Mucosa of descending colon (tissue), 3 donors: Measurements from ENCODE around the gene NRG3. TPM values are rescaled to one million over a fixed set of nuclear protein-coding genes. Genes with fewer than 3 reads are reported as not detected.

Experiments used
- ATAC-seq: fragments of 200-7000 bp; cut with Tn5 transposase; one replicate; pipeline ENCODE4 v1.9.1; 2020; ENCODE audit warnings: mild to moderate bottlenecking, moderate library complexity
- DNase-seq, 3 donors: peaks; one replicate each; pipeline ENCODE4 v3.0.0-alpha.2; 2020
- H3K36me3 ChIP-seq: fragments of 200-600 bp; one replicate; pipeline ENCODE4 v1.8.0; 2021; ENCODE audit warnings: low read depth, mild to moderate bottlenecking
- H3K4me1 ChIP-seq: fragments of 200-600 bp; one replicate; pipeline ENCODE4 v1.8.0; 2021; ENCODE audit warnings: low read depth, mild to moderate bottlenecking
- H3K4me3 ChIP-seq: fragments of 200-600 bp; one replicate; pipeline ENCODE4 v1.8.0; 2021; ENCODE audit warnings: mild to moderate bottlenecking
- H3K9me3 ChIP-seq: fragments of 200-600 bp; one replicate; pipeline ENCODE4 v1.8.0; 2021; ENCODE audit warnings: mild to moderate bottlenecking
- intact Hi-C, 2 donors: fragments of 100-400 bp; cut with DNase I in 1 of 2; cut with micrococcal nuclease in 1 of 2; formaldehyde crosslinking; loops; one replicate each; pipeline versions ENCODE4 v1.11.0 to v1.11.1; 2022; cut with DNase I, micrococcal nuclease
- total RNA-seq, 3 donors: library from RNA; stranded (reverse); fragmentation: NEBNext Ultra II Directional in 2 of 3; extraction: Animal tissue kit (Norgen Biotek cat#: 25700) in 2 of 3; gene quantifications; one replicate each; pipeline versions ENCODE4 v1.2.1 to v1.2.4, GENCODE V29; 2021 to 2023
- TF ChIP-seq, protein P1 (sequence below): fragments of 200-600 bp; IDR thresholded peaks from one replicate; pipeline ENCODE4 v1.8.0; 2022; ENCODE audit warnings: antibody characterized with exemption, mild to moderate bottlenecking
- donor health status: DM: no; HTN: no; CAD: no; lungs with moderate emphysema.
- donor health status: DM: no; HTN: no; CAD: no.
- donor health status: DM: no; HTN: yes; CAD: no.

The NRG3 gene
- total RNA-seq, 3 donors from 2014 or later = 0.12 to 0.73 (median 0.23) TPM

DNA sequence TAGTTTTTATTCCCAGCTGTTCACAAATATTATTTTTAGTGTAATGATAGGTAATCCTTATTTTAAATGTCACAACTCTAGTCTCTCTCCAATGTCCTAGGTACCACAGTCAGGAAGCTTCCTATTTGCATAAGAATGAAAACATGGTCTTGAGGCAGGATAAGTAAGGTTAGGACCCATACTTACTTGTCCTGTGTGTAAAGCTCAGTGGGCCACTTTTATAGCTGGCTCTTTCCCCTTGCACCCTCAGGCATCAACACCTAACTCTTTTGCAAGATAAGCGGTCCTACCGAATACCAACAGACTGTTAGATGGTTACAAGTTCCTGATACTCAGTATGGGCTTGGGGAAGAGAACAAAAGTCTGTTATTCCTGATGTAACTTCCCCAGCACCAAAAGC lies 986.9 kb downstream of the NRG3 start:
- no peaks in the 10 kb centered on the region for H3K9me3 ChIP-seq
- TF ChIP-seq, protein P1, sequence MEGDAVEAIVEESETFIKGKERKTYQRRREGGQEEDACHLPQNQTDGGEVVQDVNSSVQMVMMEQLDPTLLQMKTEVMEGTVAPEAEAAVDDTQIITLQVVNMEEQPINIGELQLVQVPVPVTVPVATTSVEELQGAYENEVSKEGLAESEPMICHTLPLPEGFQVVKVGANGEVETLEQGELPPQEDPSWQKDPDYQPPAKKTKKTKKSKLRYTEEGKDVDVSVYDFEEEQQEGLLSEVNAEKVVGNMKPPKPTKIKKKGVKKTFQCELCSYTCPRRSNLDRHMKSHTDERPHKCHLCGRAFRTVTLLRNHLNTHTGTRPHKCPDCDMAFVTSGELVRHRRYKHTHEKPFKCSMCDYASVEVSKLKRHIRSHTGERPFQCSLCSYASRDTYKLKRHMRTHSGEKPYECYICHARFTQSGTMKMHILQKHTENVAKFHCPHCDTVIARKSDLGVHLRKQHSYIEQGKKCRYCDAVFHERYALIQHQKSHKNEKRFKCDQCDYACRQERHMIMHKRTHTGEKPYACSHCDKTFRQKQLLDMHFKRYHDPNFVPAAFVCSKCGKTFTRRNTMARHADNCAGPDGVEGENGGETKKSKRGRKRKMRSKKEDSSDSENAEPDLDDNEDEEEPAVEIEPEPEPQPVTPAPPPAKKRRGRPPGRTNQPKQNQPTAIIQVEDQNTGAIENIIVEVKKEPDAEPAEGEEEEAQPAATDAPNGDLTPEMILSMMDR = no peak
- H3K4me1 ChIP-seq = no peaks in the 10 kb centered on the region
- intact Hi-C loops = no loop called here
- H3K4me3 ChIP-seq = no peak overlapping the region
- no peak for DNase-seq
- no peaks in the 10 kb centered on the region for H3K36me3 ChIP-seq
- ATAC-seq = no peak

DNA sequence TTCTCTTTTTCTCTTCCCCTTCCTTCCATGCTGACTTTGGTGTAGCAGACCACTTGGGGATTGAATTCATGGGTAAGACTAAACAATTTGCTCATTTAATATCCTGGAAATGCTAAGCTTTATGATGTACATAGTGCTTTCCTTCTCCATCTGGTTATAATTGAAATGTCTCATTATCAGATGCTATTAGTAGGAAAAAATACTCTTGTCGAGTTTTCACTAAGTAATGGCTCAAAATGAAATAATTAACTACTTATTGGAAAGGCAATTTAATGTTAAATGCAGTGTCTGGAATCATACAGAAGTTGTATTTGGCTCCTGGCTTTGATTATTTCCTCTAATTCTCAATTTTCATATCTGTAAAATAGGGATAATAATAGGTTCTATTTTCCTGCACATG lies 990.4 kb downstream of the NRG3 start:
- TF ChIP-seq, protein P1 = no peak
- H3K9me3 ChIP-seq = no peaks in the 10 kb centered on the region
- no peaks in the 10 kb centered on the region for H3K36me3 ChIP-seq
- DNase-seq (no peak), ATAC-seq (no peak)
- no peaks in the 10 kb centered on the region for H3K4me1 ChIP-seq
- intact Hi-C loops = no loop called here
- H3K4me3 ChIP-seq = no peak overlapping the region

DNA sequence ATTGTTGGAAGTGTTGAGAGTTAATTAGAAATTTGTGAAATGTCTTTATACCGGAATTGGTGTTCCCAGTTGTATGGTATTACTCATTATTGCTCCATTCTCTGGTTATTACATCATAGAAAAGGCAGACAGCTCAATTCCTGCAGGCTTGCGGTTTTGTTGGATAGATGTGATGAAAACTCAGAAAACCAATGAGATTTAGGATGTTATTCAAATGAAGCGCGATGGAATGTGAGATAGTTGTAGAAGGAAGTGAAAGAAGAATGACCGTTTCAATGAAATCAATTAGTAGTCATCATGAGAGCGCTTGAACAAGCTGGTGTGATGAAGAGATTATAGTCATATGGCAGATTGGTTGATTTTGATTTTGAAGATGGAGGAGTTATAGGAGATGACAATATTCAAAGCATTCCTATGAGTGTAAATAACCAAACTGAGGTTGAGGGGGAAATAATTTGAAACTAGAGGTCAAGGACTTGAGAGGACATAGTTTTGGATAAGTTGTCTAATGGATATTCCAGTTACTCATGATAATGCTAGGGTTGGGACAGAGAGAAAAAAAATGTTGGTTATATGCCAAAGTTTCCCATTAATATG lies 991.5 kb downstream of the NRG3 start:
- no peaks in the 10 kb centered on the region for H3K4me1 ChIP-seq
- intact Hi-C loops = no loop called here
- no peak for ATAC-seq
- H3K4me3 ChIP-seq = no peak overlapping the region
- peaks cover under 1% of the 10 kb centered on the region for H3K9me3 ChIP-seq
- TF ChIP-seq, protein P1 = no peak
- no peaks in the 10 kb centered on the region for H3K36me3 ChIP-seq
- DNase-seq = no peak

DNA sequence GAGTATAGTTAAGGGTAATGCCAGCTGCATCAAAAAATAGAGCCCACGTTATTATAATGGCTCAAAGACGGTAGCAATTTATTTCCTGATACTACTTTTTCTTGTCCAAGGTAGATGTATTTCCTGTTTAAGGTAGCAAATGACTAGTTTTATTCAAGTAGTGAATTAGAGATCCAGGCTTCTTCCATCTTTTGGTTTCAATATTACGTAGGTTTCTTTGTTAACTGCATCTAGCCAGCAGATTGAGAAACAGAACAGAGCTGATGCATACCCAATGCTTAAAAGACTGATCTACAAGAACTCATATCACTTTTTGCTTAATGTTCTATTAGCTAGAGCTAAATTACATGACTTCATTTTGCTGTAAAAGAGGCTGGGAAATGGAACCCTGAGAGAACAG lies 992.1 kb downstream of the NRG3 start:
- DNase-seq (no peak), ATAC-seq (no peak)

DNA sequence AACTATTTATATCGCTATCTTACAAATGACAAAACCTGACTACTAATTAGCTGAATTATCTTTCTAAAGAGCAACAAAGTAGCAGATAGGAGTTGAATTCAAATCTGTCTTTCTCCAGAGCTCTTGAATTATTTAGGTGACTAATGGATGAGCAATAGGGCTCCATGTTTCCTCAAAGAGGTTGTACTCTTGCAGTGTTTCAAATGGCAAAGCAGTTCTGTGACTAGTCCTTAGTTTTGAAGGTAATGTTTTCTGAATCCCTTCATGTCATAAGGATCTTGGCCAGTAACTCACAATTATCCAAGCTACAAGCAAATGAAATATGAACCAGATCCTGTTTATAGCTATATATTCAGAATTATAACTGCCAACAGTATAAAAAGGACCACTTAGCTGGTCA lies 999.7 kb downstream of the NRG3 start:
- TF ChIP-seq, protein P1 = no peak
- no peaks in the 10 kb centered on the region for H3K4me1 ChIP-seq
- DNase-seq = no peak
- H3K9me3 ChIP-seq = peaks cover 3% of the 10 kb centered on the region
- intact Hi-C loops = no loop called here
- ATAC-seq = no peak
- H3K36me3 ChIP-seq = no peaks in the 10 kb centered on the region
- no peak overlapping the region for H3K4me3 ChIP-seq

More for the DNA sequence above, 992.1 kb downstream of the NRG3 start:
- TF ChIP-seq, protein P1 = no peak
- Histone ChIP-seq H3K4me3 (no peak overlapping the region), H3K9me3 (peaks cover 3% of the 10 kb centered on the region), H3K4me1 (no peaks in the 10 kb centered on the region), H3K36me3 (no peaks in the 10 kb centered on the region)
- intact Hi-C loops = no loop called here
